Left renal pelvis (tissue), 4 donors: ENCODE results near the gene SH3RF3. TPM values are rescaled to one million over a fixed set of nuclear protein-coding genes. Genes with fewer than 3 reads are reported as not detected.
"Not testable (repeated sequence)": the region's sequence is repeated elsewhere in the genome, so short reads cannot be mapped to it uniquely, and the experiment has no call there.

Experiments used
- DNase-seq, 4 donors: peaks; one replicate each; pipeline ENCODE4 v3.0.0-alpha.2; 2013; ENCODE audit warnings: low read depth in 4 of 4, low spot score in 3 of 4
- polyA plus RNA-seq, 4 donors: library from polyadenylated mRNA; unstranded; fragments of 120-200 nt; gene quantifications; one replicate each; pipeline ENCODE4 v1.2.1, GENCODE V29; 2013; ENCODE audit not compliant: insufficient read length in 4 of 4

Gene SH3RF3
- polyA plus RNA-seq, 4 donors: 4.7 to 5.5 (median 5.2) TPM

GRCh38 chr2:109212836-109213563 is 84.0 kb downstream of the SH3RF3 start:
- no peak for DNase-seq

- DNase-seq: no peak
Observed at GRCh38 chr2:109213646-109214433, 84.8 kb downstream of the SH3RF3 start.

- DNase-seq: no peak
Observed at GRCh38 chr2:109214651-109215371, 85.8 kb downstream of the SH3RF3 start.

GRCh38 chr2:109215866-109216265 is 86.9 kb downstream of the SH3RF3 start:
- DNase-seq: no peak

GRCh38 chr2:109216332-109216731 is 87.3 kb downstream of the SH3RF3 start:
- DNase-seq: no peak

- no peak for DNase-seq
Observed at GRCh38 chr2:109217362-109218086, 88.5 kb downstream of the SH3RF3 start.

- no peak for DNase-seq
Observed at GRCh38 chr2:109218087-109218791, 89.2 kb downstream of the SH3RF3 start.

DNA sequence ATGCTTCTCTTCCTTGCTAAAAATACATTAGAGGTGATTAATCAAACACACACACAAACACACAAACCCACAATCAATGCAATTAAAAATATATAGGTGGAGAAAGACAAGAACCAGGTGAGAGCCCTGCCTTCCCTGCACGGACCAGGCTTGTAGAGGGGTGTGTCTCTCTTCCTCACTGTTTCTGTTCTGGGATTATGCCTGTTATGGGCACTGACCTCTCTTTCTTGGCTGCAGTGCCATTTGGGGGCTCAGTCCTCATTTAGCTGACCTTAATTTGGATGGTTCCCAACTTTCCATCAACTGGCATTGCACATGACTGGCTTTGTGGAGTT is 89.8 kb downstream of the SH3RF3 start:
- DNase-seq: no peak

DNA sequence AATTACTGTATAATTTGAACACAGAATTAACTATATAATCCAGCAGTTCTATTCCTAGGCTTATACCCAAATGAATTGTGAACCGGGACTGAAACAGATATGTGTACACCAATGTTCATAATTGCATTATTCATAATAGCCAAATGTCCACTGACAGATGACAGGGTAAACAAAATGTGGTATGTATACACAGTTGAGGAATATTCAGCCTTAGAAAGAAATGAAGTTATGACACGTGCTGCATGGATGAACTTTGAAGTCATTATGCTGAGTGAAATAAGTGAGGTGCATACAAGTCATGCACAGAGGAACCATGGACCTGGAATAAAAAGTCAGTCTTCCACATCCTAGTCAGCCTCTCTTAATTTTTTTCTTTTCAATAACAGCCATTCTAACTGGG is 91.9 kb downstream of the SH3RF3 start:
- DNase-seq: no peak

DNA sequence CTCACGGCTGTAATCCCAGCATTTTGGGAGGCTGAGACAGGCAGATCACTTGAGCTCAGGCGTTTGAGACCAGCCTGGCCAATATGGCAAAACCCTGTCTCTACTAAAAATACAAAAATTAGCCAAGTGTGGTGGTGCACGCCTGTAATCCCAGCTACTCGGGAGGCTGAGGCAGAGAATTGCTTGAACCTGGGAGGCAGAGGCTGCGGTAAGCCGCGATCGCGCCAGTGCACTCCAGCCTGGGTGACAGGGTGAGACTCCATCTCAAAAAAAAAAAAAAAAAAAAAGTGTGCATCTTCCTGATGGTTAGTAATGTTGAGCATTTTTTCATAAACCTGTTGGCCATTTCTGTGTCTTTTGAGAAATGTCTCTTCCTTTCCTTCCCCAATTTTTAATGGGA is 92.3 kb downstream of the SH3RF3 start:
- not testable (repeated sequence) for DNase-seq

GRCh38 chr2:109222422-109222821 is 93.4 kb downstream of the SH3RF3 start:
- DNase-seq: no peak

GRCh38 chr2:109222825-109223471 is 93.9 kb downstream of the SH3RF3 start:
- DNase-seq: no peak

GRCh38 chr2:109223490-109223889 is 94.5 kb downstream of the SH3RF3 start:
- no peak for DNase-seq

- not testable (repeated sequence) for DNase-seq
Observed at GRCh38 chr2:109224341-109224740, 95.3 kb downstream of the SH3RF3 start.

DNA sequence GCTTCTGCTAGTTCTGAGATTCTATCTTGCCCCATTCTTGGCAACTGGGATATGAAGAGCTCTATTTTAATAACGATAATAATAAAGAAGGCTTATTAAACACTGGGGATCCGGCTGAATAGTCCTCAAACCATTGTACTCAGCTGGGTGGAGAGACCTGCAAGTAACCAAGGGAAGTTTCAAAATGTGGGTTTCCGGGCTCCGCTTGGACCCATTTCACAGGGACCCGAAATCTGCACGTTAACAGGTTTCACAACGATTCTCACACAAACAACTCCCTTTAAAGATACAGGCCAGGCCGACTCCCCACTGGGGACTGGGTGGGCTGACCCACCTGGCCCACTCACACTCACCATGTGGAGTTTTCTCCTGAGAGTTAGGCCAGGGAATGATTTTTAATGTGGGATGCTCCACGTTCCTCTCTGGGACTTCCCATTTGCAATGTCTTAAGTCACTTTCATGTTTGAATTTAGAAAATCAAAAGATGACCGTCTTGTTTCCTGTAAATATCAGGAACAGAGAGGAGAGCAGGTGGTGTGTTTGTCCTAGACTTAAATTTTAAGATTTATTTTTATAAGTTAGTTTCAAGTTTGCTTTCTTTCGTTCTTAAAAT is 96.3 kb downstream of the SH3RF3 start:
- DNase-seq: no peak

GRCh38 chr2:109226128-109226527 is 97.1 kb downstream of the SH3RF3 start:
- DNase-seq: no peak

DNA sequence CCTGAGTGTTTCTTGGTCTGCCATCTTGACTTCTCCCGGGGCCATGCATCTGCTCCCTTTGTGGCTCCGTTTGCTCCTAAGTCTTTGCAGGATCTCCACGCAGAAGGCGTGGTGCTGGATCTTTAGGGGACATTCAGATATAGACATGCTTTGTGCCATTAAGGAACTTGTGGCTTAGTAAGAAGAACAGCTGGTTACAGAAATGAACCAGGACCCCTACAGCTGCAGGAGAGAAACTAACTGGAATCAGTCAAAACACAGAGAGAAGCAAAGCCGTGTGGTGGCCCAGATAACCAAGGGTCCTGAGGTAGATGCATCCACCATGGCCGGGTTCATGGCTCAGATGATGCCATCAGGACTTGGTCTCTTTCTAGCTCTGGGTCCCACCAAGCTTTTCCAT is 97.6 kb downstream of the SH3RF3 start:
- DNase-seq: no peak

GRCh38 chr2:109229094-109229675 is 100.2 kb downstream of the SH3RF3 start:
- DNase-seq: no peak

DNA sequence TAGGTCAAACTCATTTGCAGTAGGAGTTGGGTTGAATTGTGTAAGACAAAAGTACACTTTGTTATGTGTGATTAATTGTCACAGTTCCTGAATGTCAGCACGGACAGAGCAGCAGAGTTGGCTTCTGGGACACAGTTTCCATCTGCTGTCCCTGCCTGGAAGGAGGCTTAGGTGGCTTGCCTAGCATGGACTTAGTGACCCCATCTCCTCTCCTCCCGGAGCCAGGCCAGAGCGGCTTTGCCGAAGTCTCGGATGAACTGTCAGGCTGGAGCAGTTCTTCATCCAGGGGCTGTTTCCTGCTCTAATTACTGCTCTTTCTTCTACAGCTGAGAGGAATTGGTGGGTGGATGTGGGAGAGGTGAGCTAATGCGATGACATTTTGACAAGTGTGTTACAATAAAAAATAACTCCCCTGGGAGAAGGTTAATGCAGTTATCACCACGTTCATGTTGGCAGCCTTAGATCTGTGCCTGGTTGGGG is 102.0 kb downstream of the SH3RF3 start:
- no peak for DNase-seq
